CD4-positive, alpha-beta T cell treated with Interleukin-15 for 1 hour (primary cell): Measurements from ENCODE around the gene MFAP3L.
A peak's percentile ranks its signal among the peaks of the same experiment; 100 is the strongest.
"Not testable (repeated sequence)": the region's sequence is repeated elsewhere in the genome, so short reads cannot be mapped to it uniquely, and the experiment has no call there.

ENCODE experiments used
- DNase-seq: peaks from one replicate; pipeline ENCODE4 v3.0.0-alpha.2; 2020

The MFAP3L gene

GRCh38 chr4:170026253-170027021 lies at the start of gene MFAP3L:
Gene MFAP3L, minus strand, starts transcription at chr4:170026395. Its CDS starts 20,518 bp downstream, at chr4:170005877.
- DNase-seq, result peak; percentile 86

- no peak for DNase-seq
These were observed 45.0 kb upstream of the MFAP3L start for GRCh38 chr4:170071196-170071595.

- DNase-seq, result no peak
These were observed 42.4 kb upstream of the MFAP3L start for GRCh38 chr4:170068438-170069128.

GRCh38 chr4:170059421-170059820 lies 33.2 kb upstream of the MFAP3L start:
- DNase-seq, result no peak

GRCh38 chr4:170058826-170059225 lies 32.6 kb upstream of the MFAP3L start:
- no peak for DNase-seq

- no peak for DNase-seq
These were observed 31.7 kb upstream of the MFAP3L start for GRCh38 chr4:170057866-170058265.

- no peak for DNase-seq
These were observed 26.7 kb upstream of the MFAP3L start for GRCh38 chr4:170052919-170053318.

DNA sequence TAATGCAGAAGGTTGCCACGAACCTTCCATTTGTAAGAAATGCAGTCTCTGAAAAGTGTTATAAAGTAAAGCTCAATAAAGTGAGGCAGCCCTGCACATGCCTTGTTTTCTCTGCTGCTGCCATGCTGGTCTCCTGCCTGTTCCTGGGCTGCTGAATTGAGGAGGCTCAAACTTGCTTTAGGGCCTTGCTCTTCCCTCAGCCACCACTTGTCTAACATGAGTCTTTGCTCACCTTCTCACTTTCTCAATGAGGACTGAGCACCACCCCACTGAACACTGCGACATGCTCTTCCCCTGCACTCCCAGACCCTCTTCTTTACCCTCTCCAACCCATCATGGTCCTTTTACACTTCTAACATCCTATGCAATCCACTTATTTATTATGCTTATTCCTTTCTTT lies 25.2 kb upstream of the MFAP3L start:
- no peak for DNase-seq

DNA sequence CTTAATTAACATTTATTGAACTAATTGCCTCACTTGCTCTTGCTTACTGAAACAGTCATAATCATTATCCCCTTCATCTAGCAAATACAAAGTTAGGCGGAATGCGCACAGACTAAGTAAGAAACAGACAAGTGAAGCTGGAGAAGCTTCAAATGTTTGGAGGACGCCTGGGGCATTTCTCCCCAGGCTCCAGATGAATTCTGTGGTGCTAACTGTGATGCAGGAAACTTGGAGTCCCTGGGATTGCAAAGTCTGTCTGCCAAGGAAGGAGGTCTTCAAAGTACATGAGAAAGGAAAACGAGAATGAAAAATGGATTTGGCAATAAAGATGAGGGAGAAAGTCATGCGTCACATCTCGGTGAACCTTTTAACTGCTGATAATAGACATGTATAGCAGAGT lies 23.6 kb upstream of the MFAP3L start:
- DNase-seq, result no peak

DNA sequence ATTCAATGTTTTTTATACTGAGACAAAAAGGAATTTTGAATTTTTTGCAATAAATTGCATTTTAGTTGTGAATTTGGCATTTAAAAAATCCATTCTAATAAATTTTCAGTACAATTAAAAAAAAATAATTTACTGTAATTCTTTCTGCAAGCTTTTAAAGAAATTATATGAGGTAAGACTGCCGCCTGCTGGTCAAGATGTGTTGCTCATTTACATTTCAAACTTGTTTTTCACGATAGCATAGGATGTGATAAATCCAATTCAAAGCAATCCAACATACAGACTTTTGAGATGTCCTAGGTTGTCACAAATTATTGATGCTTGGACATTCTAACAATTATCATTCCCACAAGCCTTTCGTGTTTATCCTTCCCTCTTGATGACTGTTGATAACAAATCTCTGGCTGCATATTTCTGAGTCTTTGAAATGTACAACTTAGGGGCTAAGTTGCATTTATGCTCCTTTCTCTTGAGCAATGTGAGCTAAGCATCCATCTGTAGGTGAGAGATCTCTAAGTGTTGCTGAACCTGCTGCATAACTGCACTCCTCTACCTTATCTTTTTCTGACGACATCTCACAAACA lies 21.7 kb upstream of the MFAP3L start:
- no peak for DNase-seq

- DNase-seq, result not testable (repeated sequence)
These were observed 20.0 kb upstream of the MFAP3L start for GRCh38 chr4:170046156-170046555.

GRCh38 chr4:170040031-170040680 lies 14.0 kb upstream of the MFAP3L start:
- DNase-seq, result no peak

DNA sequence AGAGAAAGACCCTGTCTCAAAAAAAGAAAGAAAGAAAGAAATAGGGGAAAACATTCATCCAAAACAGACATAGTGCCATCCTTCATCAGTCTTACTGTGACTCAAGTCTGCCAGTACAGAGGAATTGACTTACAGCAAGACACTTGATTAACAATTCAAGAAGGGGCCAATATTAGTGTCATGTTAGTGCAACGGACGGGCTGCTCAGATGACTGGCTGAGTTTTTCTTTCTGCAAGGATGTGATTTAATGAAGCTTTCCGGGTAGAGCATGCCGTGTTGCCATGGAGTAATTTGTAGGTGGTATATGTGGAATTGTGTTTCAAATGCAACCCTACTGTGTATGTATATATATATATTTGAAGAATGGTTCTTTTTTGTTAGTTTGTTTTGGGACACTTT lies 12.6 kb upstream of the MFAP3L start:
- DNase-seq, result no peak

GRCh38 chr4:170038232-170038631 lies 12.0 kb upstream of the MFAP3L start:
- DNase-seq, result no peak

GRCh38 chr4:170037481-170037880 lies 11.3 kb upstream of the MFAP3L start:
- DNase-seq, result no peak

GRCh38 chr4:170035845-170036244 lies 9.7 kb upstream of the MFAP3L start:
- DNase-seq, result no peak

- no peak for DNase-seq
These were observed 9.0 kb upstream of the MFAP3L start for GRCh38 chr4:170035231-170035630.

GRCh38 chr4:170033999-170034398 lies 7.8 kb upstream of the MFAP3L start:
- DNase-seq, result no peak

GRCh38 chr4:170030121-170030520 lies 3.9 kb upstream of the MFAP3L start:
- DNase-seq, result no peak

GRCh38 chr4:170027181-170027829 lies 1.1 kb upstream of the MFAP3L start:
- peak; percentile 87 for DNase-seq

- DNase-seq, result no peak
These were observed 507 bp downstream of the MFAP3L start for GRCh38 chr4:170025523-170026252.

- no peak for DNase-seq
These were observed 4.0 kb downstream of the MFAP3L start for GRCh38 chr4:170022211-170022610.
